Measurements from ENCODE around the gene DRC1. TPM values are rescaled to one million over a fixed set of nuclear protein-coding genes. Genes with fewer than 3 reads are reported as not detected.

DRC1 gene
- 2.2 TPM for total RNA-seq

GRCh38 chr2:26401739-26402541 lies at the start of gene DRC1:
DRC1 (plus strand) TSS chr2:26401920; CDS start chr2:26401990, 70 bp downstream.

GRCh38 chr2:26477911-26478253 lies 76.2 kb downstream of the DRC1 start, which contains the start of gene OTOF:
OTOF (minus strand) TSS chr2:26478124.

Other genes starting within 250 kb of the DRC1 start
- 11.9 TPM for gene GAREM2, start 228.8 kb upstream of the DRC1 start, total RNA-seq
- gene HADHA, start 157.3 kb upstream of the DRC1 start, total RNA-seq, result 69.5 TPM
- 47.0 TPM for gene HADHB, start 157.0 kb upstream of the DRC1 start, total RNA-seq
- 69.2 TPM for gene SELENOI, start 55.8 kb upstream of the DRC1 start, total RNA-seq
- under 0.01 TPM for gene ADGRF3, start 55.1 kb upstream of the DRC1 start, total RNA-seq
- 0.31 TPM for gene OTOF, start 76.2 kb downstream of the DRC1 start, total RNA-seq
- not detected for gene CIB4, start 239.4 kb downstream of the DRC1 start, total RNA-seq

Measured in parietal lobe (tissue), 1 donor.